OCI-LY1 (cell line): Measurements from ENCODE around the gene S100A11.

Source experiments
- EZH2 ChIP-seq: fragments of 200-600 bp; sonication (generic), shearing (Covaris generic); IDR thresholded peaks from 2 replicates; pipeline ENCODE4 v1.8.0; 2017; ENCODE audit warnings: borderline replicate concordance, mixed run types, mild to moderate bottlenecking, antibody characterized with exemption, low read length, moderate library complexity, mixed read lengths
- TF ChIP-seq, protein P1 (sequence below): fragments of 200-600 bp; sonication (generic), shearing (Covaris generic); IDR thresholded peaks from 2 replicates; pipeline ENCODE4 v1.5.1; 2017; ENCODE audit warnings: mild to moderate bottlenecking, antibody characterized with exemption, low read length, moderate library complexity, mixed read lengths

DNA sequence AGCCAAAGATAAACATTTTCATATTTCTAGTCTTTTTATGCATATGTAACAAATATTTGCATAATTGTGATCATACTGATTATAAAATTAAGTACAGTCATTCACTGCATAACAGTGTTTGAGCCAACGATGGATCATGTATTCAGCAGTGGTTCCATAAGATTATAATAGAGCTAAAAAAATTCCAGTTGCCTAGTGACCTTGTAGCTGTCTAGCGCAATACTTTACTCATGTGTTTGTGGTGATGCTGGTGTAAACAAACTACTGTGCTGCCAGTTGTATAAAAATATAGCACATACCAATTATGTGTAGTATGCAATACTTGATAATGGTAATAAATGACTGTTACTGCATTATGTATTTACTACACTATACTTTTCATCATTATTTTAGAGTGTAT, 41.0 kb downstream of the S100A11 start:
- TF ChIP-seq, protein P1, sequence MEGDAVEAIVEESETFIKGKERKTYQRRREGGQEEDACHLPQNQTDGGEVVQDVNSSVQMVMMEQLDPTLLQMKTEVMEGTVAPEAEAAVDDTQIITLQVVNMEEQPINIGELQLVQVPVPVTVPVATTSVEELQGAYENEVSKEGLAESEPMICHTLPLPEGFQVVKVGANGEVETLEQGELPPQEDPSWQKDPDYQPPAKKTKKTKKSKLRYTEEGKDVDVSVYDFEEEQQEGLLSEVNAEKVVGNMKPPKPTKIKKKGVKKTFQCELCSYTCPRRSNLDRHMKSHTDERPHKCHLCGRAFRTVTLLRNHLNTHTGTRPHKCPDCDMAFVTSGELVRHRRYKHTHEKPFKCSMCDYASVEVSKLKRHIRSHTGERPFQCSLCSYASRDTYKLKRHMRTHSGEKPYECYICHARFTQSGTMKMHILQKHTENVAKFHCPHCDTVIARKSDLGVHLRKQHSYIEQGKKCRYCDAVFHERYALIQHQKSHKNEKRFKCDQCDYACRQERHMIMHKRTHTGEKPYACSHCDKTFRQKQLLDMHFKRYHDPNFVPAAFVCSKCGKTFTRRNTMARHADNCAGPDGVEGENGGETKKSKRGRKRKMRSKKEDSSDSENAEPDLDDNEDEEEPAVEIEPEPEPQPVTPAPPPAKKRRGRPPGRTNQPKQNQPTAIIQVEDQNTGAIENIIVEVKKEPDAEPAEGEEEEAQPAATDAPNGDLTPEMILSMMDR, result no peak
- TF ChIP-seq EZH2, result no peak
